ENCODE data around the gene DAND5.

DNA sequence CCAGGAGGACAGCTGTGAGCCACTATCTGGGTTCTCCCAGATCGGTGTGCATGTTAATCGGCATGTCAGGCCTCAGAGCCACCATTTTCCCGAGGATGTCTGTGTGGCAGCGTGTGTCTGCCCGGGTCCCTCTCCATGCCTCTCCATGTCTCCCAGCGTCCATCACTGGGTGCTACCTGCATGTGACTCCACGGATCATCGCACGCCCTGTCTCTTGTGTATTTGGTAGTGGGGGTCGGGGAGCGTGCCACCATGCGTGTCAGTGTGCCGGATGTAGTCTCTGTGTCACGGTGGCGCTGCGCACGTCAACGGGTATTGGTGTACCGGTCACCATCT is 31.8 kb downstream of the DAND5 start:
- TF ChIP-seq, protein P1, sequence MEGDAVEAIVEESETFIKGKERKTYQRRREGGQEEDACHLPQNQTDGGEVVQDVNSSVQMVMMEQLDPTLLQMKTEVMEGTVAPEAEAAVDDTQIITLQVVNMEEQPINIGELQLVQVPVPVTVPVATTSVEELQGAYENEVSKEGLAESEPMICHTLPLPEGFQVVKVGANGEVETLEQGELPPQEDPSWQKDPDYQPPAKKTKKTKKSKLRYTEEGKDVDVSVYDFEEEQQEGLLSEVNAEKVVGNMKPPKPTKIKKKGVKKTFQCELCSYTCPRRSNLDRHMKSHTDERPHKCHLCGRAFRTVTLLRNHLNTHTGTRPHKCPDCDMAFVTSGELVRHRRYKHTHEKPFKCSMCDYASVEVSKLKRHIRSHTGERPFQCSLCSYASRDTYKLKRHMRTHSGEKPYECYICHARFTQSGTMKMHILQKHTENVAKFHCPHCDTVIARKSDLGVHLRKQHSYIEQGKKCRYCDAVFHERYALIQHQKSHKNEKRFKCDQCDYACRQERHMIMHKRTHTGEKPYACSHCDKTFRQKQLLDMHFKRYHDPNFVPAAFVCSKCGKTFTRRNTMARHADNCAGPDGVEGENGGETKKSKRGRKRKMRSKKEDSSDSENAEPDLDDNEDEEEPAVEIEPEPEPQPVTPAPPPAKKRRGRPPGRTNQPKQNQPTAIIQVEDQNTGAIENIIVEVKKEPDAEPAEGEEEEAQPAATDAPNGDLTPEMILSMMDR (IDR thresholded peaks at IDR 0.05; ENCODE audit: low read depth, low read length, poor library complexity, severe bottlenecking), result no peak
- TF ChIP-seq EZH2phosphoT487 (IDR thresholded peaks at IDR 0.05; ENCODE audit: borderline replicate concordance, low read length), result no peak
